HL-60/S4 (cell line): Measurements from ENCODE around the gene DBF4B.
"Not testable (repeated sequence)": the region's sequence is repeated elsewhere in the genome, so short reads cannot be mapped to it uniquely, and the experiment has no call there.

Experiments used
- in situ Hi-C: fragments of 300-500 bp; cut with MboI; formaldehyde crosslinking; loops from 2 replicates; pipeline ENCODE4 v1.14.3; 2022; ENCODE audit warnings: low sequenced_read_pairs

The DBF4B gene, protein sequence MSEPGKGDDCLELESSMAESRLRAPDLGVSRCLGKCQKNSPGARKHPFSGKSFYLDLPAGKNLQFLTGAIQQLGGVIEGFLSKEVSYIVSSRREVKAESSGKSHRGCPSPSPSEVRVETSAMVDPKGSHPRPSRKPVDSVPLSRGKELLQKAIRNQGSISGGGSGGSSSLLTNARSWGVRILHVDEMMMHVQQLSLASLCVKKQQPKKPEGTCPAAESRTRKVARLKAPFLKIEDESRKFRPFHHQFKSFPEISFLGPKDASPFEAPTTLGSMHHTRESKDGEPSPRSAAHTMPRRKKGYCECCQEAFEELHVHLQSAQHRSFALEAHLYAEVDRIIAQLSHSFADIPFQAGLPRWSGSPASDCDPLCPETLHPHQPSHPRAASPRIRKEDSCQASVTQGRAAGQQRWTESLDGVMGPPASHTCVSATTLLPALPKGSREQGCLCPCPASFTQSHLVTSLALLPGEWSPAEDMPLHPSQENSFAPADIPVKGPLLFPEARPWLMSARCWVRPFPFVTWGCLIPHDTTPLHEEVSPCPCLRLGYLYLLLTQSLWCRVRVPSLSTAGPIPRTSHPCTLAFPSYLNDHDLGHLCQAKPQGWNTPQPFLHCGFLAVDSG

DNA sequence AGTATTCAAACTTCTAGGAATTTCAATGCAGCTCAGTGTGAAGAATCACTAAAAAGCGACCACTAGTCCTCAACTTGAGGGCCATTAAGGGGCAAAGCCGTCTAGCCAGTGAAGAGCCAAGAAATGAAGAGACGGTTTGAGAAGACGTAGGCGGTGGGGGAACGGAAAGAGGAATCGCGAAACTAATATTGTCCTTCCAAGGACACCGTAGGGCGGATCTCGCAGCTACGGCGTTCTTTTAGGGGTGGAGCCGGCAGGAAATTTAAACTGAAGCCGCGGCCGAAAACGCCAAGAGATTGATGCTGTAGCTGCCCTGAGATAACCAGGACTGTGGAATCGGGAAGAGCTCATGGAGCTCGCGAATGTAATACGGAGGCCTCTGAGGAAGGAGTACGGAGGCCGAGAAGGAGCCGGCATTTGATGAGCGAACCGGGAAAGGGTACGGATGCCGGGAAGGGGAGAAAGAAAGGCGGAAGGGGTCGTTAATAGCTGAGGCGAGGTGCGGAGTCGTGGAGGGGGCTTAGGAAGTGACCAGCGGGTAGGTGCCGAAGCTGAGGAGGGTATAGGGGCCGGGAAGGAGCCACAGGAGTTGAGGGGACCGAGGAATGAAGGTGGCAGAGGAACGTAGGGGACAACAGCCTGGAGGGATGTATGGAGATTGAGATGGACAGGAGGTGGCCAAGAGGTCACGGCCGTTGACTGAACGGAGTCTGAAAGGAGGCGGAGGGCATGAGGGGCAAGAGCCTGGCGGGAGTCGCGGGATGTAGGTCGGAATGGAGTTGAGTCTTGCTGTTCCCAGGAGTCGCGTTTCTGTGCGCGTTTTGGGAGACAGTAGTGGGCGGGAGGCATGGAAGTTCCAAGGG, at the start of gene DBF4B:
Gene DBF4B, plus strand, starts transcription at position 265 of the 863 bp plus-strand sequence. Its CDS starts 156 bp downstream, at position 421.
- in situ Hi-C loops = no loop called here

DNA sequence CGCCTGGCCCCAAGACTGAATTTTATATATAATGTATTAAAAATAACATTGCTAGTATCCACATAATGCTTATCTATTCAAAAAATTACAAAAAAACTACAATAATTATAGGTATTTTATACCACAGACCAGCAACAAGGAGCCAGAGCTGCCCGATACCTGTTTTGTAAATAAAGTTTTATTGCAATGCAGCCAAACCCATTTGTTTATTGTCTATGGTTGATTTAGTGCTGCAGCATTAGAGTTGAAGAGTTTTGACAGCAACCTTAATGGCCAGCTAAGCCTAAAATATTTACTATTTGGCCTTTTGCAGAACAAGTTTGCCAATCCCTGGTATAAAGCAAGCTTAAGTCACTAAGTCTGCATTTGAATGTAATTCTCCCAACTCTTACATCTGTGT, 46.6 kb upstream of the DBF4B start:
- in situ Hi-C loops = no loop called here

DNA sequence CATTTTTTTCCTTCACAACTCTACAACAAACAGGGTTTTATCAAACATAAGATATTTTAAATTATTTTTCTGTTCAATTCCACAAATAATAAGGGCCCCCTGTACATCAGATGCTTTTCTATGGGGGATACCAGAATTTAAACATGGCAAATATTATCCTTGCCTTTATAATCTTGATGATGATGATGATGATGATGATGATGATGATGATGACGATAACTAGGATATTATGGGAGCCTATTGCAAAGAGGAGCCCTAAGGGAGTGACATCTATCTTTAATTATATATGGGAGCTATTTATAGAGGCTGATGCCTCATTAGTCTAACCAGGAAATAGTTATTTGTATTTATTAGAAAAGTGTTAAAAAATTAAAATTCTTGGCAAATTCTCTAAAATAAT, 45.4 kb upstream of the DBF4B start:
- in situ Hi-C loops = no loop called here

DNA sequence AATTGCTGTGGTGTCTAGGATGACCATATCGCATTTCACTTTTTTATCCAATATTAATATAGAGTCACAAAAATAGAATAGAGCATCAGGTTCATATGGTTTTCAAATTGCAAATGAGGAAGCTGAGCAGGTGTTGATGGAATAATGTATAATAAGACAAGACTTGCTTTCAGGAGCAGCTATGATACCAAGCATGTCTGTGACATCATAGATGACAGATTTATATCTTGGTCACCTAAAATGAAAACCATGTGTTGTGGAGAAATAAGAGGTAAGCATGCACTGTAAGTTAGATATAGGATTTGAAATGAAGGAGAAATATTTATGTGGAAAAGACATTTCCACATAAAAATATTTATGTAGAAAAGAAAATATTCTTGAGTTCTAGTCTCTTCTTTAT, 43.6 kb upstream of the DBF4B start:
- in situ Hi-C loops = no loop called here

DNA sequence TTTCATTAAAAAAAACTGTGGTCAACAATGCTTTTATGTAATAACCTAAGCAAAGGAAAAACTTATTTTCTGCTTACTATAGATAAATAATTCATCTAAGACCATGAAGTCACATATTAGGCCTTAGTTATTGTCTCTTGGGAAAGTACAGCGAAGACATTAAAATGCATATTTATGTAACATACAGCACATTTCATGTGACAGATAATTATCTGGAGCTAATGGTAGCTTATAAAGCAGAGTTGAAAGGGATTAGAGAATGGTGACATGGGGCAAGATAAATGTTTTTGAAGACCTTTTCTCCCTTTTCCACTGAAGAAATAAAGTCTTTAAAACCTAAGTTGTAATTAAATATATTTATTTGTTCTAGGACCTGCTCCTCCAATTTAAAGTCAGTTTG, 42.5 kb upstream of the DBF4B start:
- in situ Hi-C loops = no loop called here

DNA sequence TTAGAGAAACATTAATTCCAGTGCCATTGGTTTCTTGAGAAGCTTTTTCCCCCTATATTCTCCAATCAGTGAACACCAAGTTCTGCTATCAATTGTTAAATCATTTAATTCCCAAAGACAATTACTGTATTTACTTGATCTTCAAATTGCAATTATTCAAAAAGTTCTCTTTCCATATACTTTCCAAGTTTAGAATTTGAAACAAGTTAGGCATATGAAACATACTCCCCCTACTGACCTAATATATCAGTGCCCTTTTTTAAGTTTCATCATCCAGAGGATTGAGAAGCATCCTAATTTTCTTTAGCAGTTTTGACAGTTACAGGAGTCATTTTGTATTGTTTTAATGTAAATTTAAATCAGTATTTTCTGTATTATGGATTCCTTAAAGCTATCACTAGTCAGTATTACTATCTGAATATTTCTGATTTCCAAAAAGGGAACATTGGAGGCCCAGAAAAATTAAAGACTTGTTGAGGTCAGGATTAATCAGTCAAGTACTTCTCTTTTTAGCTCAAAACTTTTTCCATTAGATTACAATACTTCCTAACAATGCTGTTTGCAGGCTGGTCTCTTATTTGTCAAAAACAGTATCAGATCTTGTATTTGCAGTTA, 35.9 kb upstream of the DBF4B start:
- in situ Hi-C loops = no loop called here

DNA sequence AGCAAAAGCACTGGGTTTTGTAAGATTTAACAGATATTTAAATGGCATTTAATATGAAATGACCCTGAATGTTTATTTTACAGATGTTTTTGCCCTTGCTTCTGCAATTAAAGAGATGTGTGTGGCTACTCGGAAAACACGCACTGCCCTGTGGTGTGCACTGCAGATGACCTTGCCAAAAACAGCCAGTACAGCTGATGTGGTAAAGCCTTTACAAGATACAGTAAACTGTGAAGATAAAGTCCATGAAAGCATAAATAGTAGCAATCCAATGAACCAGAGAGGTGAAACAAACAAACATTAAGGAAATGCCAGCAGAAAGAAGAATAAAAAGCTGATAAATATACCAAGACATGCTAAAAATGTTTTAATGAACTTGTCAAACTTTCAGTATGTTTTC, 34.6 kb upstream of the DBF4B start:
- in situ Hi-C loops = no loop called here

DNA sequence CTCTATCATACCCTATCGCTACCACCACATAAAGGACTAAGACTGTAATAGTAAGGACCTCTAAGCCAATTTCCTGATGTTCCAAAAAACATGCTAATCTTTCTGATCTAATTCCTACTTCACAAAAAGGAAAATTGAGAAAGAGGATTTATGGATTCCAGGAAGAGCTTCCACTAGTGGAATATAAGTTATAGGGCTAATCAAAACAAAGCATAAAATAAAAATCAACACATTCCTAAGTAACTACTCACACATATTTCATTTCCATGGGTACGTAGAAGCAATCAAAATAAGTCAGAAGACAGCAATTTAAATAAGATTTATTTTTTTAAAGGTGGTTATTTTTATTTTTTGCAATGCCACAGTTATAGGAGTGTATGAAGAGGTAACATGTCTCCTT, 31.3 kb upstream of the DBF4B start:
- in situ Hi-C loops = no loop called here

DNA sequence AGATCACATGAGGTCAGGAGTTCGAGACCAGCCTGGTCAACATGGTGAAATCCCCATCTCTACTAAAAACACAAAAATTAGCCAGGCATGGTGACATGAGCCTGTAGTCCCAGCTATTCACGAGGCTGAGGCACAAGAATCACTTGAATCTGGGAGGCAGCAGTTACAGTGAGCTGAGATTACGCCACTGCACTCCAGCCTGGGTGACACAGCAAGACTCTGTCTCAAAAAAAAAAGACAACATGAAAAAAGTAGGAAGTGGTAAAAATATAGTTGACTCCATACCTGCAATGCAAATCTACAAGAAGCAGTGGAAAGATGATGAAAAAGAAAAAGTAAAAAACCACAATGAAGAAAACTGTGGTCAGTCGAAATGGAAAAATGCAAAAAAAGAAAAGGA, 25.2 kb upstream of the DBF4B start:
- in situ Hi-C loops = not testable (repeated sequence)

DNA sequence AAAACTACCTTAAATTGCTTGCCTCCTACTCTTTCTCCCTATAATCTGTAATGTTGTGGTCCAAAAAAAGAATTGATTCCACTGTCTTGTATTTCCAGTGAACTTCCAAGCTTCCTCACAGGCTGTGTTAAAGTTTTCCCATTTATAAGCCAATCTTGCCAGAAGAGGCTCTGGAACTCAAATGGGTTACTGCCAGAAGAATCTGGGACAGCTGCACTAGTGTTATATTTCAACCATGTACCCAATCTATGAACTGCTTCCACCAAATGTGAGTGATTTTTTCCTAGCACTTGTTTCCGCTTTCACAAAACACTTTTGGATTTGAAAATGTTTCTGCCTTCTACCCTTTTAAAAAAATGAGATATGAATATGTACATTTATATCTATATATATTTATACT, 20.7 kb upstream of the DBF4B start:
- in situ Hi-C loops = no loop called here

DNA sequence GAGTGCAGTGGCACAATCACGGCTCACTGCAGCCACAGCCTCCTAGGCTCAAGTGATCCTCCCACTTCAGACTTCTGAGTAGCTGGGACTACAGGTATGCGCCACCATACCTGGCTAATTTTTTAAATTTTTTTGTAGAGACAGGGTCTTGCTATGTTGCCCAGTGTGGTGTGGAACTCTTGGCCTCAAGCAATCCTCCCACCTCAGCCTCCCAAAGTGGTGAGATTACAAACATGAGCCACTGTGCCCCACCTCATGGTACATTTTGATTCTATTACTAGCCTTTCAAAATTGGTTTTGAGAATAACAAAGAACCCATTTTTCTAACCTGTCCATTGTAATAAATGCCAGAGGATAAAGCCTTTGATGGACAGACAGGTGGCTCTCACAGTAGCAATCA, 20.3 kb upstream of the DBF4B start:
- in situ Hi-C loops = no loop called here

DNA sequence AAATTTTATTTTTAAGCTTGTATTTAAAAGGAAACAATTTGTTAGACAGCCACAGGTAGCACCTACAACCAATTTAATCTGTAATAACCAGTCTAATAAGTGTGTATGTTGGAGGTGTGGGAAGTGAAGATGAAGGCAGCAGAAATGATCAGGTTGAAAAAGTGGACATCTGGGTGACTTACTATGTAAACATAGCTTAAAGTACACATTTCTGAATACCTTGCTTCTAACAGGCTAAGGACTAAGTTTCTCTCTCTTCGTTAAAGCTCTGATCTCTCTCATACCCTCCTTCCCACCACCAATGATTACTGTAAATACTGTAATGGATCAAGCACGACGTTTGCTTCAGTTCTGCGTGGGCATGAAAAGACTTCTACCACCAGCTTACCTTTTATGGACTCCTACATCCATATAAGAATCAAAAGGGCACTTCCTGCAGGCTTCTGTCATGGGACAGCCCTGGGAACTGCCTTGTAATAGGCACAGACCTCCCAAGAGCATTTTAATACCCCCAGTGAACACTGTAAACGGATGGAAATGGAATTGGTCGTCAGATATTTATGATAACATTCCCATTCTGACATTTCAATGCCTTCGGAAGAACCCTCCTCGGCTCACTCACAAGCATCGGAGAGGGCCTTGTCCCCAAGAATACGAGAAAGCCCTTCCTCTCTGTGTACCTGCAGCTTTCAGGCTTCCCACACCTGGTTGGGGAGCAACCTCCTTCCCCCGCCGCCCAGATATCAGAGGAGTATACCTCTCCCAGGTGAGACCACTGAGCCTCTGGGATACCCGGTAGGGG, 19.6 kb upstream of the DBF4B start:
- in situ Hi-C loops = no loop called here

DNA sequence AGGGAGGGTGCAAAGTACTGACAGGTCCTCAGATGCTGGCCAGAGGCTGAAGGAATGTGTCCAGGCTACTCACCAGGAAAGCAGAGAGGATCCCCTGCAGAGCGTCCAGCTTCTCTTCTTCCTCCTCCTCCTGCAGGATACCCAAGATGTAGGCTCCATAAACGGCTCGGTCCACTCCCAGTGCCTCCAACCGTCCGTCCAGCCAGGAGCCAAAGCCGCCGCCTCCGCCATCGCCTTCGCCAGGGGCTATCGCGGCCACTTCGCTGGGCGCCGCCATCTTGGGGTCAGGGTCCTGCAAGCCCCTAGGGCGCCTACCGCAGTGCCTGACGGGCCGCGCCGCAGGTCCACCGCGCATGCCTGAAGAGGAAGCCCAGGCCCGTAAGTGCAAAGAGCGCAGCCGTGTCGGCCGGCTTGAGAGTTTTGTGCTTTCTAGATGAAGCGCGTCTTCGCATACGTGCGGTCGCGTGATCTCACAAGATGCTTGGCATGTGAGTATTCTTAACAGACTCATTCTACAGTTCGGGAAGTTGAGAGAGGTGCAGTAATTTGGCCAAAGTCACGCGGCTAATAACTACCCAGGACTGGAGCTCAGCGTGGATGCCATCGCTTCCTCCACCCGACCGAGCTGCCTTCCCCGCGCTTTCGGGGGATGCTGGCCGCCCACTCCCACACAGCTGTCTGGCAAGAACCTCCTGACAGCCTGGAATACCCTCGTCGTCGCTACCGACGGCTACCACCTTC, 18.8 kb upstream of the DBF4B start, which contains the start of gene CCDC43:
Gene CCDC43, minus strand, starts transcription at position 300 of the 741 bp plus-strand sequence. Its CDS starts 23 bp downstream, at position 277.
- in situ Hi-C loops = no loop called here

DNA sequence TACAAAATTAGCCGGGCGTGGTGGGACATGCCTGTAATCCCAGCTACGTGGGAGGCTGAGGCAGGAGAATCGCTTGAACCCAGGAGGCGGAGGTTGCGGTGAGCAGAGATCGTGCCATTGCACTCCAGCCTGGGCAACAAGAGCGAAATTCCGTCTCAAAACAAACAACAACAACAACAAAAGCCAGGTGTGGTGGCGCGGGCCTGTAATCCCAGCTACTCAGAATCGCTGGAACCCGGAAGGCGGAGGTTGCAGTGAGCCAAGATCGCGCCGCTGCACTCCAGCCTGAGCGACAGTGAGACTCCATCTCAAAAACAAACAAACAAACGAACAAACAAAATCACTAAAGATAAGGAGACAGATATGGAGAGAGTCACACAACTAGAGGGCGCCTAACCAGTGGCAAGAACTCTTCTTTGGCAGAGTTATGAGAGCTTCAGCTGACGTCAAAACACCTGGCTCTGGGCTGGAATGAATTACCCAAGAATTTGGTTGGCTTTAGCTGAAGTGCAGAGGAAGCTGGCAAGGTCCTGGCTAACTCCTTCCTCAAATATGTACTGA, 17.6 kb upstream of the DBF4B start:
- in situ Hi-C loops = not testable (repeated sequence)

DNA sequence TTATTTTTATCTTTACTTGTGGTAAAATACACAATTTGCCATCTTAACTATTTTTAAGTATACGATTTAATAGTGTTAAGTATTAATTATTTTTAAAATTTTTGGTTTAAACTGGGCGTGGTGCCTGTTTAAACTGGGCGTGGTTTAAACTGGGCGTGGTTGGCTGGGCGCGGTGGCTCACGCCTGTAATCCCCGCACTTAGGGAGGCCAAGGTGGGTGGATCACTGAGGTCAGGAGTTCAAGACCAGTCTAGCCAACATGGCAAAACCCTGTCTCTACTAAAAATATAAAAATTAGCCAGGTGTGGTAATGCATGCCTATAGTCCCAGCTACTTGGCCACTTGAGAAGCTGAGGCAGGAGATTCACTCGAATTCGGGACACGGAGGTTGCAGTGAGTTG, 14.9 kb upstream of the DBF4B start:
- in situ Hi-C loops = no loop called here

DNA sequence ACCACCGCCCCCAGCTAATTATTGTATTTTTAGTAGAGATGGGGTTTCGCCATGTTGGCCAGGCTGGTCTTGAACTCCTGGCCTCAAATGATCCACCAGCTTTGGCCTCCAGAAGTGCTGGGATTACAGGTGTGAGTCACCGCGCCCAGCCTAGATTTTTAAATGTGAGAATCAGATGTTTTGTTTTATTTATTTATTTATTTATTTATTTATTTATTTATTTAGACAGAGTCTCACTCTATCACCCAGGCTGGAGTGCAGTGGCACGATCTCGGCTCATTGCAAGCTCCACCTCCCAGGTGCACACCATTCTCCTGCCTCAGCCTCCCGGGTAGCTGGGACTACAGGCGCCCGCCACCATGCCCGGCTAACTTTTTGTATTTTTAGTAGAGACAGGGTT, 8.2 kb upstream of the DBF4B start:
- in situ Hi-C loops = not testable (repeated sequence)

DNA sequence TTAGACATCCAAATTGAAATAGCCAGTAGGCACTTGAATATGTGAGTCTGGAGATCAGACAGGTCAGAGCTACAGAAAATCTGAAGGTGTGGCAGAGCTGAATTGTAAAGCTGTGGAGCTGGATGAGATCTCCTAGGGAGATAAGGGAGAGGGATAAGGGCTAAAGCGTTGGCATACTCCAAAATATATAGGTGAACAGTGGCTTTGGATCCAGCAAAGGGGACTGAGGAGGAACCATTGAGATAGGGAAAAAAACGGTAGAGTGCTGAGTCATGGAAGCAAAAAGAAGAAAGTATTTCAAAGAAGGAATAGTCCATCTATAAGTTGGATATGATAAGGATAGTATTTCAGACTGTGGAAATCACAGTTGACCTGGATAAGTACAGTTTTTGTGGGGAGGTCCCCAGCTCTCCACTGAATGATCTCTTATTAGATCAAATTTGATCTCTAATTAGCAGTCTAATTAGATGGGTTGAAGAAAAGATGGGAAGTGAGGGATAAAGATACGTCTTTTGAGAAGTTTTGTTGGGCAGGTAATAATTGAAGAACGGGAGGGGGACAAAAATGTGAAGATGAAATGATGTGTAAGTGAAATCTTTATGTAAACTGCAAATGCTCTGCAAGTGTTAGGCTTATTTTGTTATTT, 587 bp upstream of the DBF4B start:
- in situ Hi-C loops = no loop called here

DNA sequence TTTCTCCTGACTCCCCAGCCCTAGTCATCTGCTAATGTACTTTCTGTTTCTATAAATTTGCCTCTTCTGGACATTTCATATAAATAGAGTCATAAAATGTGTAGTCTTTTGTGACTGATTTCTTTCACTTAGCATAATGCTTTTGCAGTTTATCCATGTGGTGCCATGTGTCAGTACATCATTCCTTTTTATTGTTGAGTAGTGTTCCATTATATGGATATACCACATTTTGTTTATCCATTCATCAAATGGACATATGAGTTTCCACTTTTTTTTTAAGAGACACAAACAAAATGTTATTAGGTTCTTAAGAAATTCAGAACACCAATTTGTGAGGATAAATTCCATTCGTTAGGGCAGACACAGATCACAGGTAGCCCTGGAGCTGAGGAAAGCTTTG, 11.0 kb downstream of the DBF4B start:
- in situ Hi-C loops = no loop called here

DNA sequence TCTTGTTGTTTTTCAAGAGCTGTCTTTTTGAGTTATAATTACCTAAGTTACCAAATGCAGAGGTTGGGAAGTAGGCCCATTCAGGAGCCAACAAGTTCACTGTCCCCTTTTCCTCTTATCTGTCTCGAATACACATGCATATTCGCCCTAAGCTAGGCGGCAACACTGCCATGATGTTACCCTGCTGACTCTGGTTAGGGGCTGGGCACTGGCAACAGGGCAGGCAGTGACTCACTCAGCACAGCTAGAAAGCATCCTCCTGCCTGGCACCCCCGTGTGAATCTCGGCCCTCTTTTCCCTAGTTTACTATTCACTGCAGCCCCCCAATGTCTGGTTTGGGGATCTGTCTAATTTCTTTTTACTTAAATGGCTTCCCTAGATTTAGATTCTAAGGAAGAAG, 13.8 kb downstream of the DBF4B start:
- in situ Hi-C loops = no loop called here
